GM12891 (cell line): ENCODE measurements around the gene IMPA2.

Experiments
- PAX5 ChIP-seq: IDR thresholded peaks from 2 replicates; pipeline ENCODE4 v1.6.1; 2011; ENCODE audit warnings: low read length, moderate library complexity, mild to moderate bottlenecking; ENCODE audit not compliant: insufficient read depth, severe bottlenecking
- POLR2A ChIP-seq: IDR thresholded peaks from 2 replicates; pipeline ENCODE4 v1.6.1; 2011; ENCODE audit warnings: low read depth, low read length, control low read depth
- POLR2AphosphoS5 ChIP-seq: IDR thresholded peaks from 2 replicates; pipeline ENCODE4 v1.6.1; 2011; ENCODE audit warnings: low read depth, low read length, control low read depth
- SPI1 ChIP-seq: IDR thresholded peaks from 2 replicates; pipeline ENCODE4 v1.6.1; 2011; ENCODE audit warnings: low read depth, low read length, control low read depth
- TAF1 ChIP-seq: IDR thresholded peaks from 2 replicates; pipeline ENCODE4 v1.6.1; 2011; ENCODE audit warnings: low read depth, low read length, control low read depth

DNA sequence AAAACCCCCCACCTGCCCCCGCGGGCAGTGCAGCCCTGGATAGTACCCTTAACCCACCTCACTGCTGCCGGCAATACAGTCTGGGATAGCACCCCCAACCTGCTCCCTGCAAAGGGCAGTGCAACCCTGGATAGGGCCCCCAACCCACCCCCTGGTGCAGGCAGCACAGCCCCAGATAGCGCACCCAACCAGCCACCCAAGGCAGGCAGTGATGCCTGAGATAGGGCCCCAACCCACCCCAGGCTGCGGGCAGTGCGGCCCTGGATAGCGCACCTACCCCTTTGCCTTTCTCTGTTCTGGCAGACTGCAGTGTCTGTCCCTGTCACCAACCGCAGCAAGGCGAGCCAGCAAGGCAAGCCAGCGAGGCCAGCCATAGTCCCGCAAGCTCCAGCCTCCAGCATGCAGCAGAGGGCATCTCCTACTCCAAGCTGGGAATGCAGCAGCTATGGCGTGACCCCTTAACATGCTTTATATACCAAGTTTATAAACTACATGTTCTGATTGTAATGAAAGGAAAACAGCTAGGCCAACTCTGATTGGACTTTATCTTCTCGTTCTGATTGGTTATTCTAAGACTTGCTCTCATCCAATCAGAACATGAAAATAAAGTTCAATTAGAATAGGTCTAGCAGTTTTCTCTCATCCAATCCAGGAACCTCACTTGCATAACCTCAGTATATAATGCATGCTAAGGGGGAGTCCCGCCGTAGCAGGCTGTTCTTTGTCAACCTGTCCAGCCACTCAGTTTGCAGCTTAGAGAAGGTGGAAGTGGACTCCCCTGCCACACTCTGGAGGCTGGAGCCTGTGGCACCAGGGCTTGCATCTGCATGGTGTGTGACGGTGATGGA is 78.3 kb downstream of the IMPA2 start:
- TF ChIP-seq TAF1 (no peak), POLR2A (no peak), POLR2AphosphoS5 (no peak), PAX5 (no peak), SPI1 (no peak)
